ENCODE measurements around the gene ADH4.
"Not testable (repeated sequence)": the region's sequence is repeated elsewhere in the genome, so short reads cannot be mapped to it uniquely, and the experiment has no call there.

The ADH4 gene

GRCh38 chr4:99117876-99118693 is 26.0 kb downstream of the ADH4 start:
- TF ChIP-seq, protein P1, sequence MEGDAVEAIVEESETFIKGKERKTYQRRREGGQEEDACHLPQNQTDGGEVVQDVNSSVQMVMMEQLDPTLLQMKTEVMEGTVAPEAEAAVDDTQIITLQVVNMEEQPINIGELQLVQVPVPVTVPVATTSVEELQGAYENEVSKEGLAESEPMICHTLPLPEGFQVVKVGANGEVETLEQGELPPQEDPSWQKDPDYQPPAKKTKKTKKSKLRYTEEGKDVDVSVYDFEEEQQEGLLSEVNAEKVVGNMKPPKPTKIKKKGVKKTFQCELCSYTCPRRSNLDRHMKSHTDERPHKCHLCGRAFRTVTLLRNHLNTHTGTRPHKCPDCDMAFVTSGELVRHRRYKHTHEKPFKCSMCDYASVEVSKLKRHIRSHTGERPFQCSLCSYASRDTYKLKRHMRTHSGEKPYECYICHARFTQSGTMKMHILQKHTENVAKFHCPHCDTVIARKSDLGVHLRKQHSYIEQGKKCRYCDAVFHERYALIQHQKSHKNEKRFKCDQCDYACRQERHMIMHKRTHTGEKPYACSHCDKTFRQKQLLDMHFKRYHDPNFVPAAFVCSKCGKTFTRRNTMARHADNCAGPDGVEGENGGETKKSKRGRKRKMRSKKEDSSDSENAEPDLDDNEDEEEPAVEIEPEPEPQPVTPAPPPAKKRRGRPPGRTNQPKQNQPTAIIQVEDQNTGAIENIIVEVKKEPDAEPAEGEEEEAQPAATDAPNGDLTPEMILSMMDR (conservative IDR thresholded peaks at IDR 0.05; ENCODE audit: low read depth, low read length), result peak; percentile 38
- DNase-seq (ENCODE audit: low read depth), result peak; percentile 49

GRCh38 chr4:99117122-99117841 is 26.8 kb downstream of the ADH4 start:
- H3K4me3 ChIP-seq (ENCODE audit: low read depth, low read length); DNase-seq (ENCODE audit: low read depth): not testable (repeated sequence)

More at GRCh38 chr4:99117876-99118693, 26.0 kb downstream of the ADH4 start:
- H3K4me3 ChIP-seq (ENCODE audit: low read depth, low read length), result no peak overlapping the region

DNA sequence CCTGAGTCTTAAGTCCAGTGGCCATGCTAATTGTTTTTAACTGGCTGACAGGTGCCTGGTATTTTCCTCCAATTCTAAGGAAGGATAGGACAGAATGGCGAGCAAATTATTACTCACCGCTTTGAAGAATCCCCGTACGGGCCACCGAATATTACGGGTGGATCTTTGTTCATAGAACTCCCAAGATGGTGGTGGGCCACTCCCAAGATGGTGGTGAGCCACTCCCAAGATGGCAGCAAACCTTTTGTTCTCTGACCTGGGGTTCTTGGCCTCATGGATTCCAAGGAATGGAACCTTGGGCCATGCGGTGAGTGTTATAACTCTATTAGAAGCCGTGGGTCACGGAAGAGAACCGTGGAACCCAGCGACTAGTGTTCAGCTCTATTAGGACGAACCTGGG is 34.8 kb downstream of the ADH4 start:
- not testable (repeated sequence) for DNase-seq (ENCODE audit: low read depth); H3K4me3 ChIP-seq (ENCODE audit: low read depth, low read length)

GRCh38 chr4:99104153-99104552 is 39.9 kb downstream of the ADH4 start:
- DNase-seq (ENCODE audit: low read depth), result peak; percentile 35
- H3K4me3 ChIP-seq (ENCODE audit: low read depth, low read length), result no peak overlapping the region
- TF ChIP-seq, protein P1 (conservative IDR thresholded peaks at IDR 0.05; ENCODE audit: low read depth, low read length), result no peak

GRCh38 chr4:99103166-99103565 is 40.9 kb downstream of the ADH4 start:
- TF ChIP-seq, protein P1 (conservative IDR thresholded peaks at IDR 0.05; ENCODE audit: low read depth, low read length), result no peak
- no peak for DNase-seq (ENCODE audit: low read depth)
- no peak overlapping the region for H3K4me3 ChIP-seq (ENCODE audit: low read depth, low read length)

DNA sequence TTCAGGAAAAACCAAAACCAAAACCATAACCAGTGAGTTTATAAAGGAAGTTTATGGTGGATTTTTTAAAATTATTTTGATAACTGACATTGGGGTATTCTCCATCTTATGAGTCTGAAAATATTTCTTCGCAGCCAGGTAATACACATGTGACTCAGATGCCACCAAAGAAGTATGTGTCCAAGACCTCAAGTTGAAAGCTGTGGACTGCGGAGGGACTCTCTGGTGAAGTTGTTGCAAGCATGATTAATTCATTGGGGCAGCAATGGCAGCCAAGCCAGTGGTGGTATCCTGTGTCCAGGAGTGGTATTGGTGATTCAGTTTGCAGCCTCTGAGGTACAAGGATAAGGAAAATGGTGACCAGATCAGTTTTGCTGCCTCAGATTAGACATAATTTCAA is 41.5 kb downstream of the ADH4 start:
- TF ChIP-seq, protein P1 (conservative IDR thresholded peaks at IDR 0.05; ENCODE audit: low read depth, low read length), result no peak
- DNase-seq (ENCODE audit: low read depth), result no peak

GRCh38 chr4:99100876-99101275 is 43.2 kb downstream of the ADH4 start:
- H3K4me3 ChIP-seq (ENCODE audit: low read depth, low read length), result no peak overlapping the region
- TF ChIP-seq, protein P1 (conservative IDR thresholded peaks at IDR 0.05; ENCODE audit: low read depth, low read length), result no peak
- peak; percentile 42 for DNase-seq (ENCODE audit: low read depth)

More for the DNA sequence above, 41.5 kb downstream of the ADH4 start:
- no peak overlapping the region for H3K4me3 ChIP-seq (ENCODE audit: low read depth, low read length)

GRCh38 chr4:99099814-99100213 is 44.3 kb downstream of the ADH4 start:
- not testable (repeated sequence) for H3K4me3 ChIP-seq (ENCODE audit: low read depth, low read length); DNase-seq (ENCODE audit: low read depth)

Data from choroid plexus epithelial cell (primary cell).